Activated CD4-positive, alpha-beta T cell treated with anti-CD3 and anti-CD28 coated beads, Interleukin-2, Interleukin-4, amounts not matched to agents 100 ng/mL and 50 ng/mL, durations not matched to agents 16 hours and 8 hours (primary cell): ENCODE data around the gene TMTC2.

Experiments
- DNase-seq: peaks from one replicate; pipeline ENCODE4 v3.0.0-alpha.2; 2020; ENCODE audit warnings: low spot score

The TMTC2 gene

DNA sequence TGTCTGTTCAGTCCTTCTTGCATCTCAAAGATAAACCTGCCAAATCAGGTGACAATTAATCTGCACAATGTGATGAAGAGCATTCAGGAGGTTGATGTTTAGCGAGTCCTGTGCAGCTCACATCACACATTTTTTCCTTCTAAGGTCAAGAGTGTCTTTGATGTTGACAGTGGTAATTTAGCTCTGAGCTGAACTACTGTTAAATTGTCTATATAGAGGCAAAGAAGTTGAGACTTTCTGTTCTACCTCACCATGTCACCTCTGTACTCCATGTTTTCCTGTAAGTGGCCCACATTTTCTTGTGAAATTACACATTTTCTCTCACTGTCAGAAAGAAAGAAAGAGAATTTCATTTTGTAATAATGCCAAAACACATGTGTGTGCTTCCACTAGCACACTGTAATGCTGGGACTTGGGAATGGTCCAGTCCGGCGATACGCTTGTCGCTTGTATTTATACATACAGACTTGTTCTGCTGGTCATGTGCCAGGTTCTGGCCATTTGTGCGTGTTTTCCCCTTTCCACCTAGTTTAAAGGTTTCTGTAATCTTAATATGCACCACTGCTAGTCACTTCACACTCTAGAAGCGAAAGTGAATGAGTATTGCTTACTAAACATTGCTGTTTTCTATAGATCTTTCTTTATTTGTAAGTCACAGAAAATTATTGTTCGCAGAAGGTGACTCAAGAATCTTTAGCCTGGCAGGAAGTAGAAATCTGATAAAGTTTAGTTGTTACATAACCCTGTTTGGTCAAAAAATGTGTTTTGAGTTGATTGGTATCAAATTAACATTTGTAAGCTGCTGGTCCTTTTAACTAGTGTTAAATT, 328.9 kb downstream of the TMTC2 start:
- no peak for DNase-seq

DNA sequence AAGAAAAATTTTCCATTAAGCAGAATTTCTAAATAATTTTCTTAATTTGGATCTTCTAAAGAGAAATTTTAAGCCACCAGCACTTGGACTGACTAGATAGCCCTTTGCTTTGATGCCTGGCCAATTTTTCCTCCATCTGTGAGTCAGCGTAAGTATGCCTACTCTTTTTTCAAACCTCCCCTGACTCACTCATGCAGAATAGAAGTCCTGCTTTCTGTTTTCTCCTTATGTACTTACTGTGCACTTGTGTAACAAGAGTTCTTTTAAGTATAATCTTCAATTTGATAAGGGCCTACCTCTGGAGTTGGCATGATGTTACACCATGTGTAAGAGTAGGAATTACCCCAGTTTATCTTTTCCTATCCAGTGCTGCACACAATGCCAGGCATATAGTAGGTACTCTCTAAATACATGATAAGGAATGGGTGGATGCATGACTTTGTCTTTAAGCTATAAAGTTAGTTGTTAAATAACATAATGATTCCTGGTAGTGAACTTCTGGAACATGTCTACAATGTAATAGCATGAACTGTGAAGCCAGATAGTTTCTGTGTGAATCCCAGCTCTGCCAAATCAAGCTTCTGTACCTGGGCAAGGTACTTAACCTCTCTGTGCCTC, 329.6 kb downstream of the TMTC2 start:
- DNase-seq = peak; percentile 6

DNA sequence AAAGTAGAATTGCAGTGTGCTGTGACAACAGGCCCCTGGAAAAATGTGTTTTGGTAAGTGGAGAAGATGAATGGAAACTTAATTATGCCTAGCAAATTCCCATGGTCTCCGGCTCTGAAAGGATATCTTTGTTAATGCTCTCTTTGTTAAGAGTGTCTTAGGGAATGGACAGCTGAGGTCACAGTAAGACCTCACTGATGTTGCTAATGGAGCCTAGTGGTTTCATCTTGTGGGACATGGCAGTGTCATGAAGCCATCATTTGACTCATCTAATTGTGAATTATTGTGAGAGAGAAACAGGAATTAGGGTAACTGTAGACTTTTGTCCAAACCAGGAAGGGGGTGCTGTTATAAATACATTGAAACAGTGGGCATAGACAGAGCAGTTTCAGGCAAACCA, 330.3 kb downstream of the TMTC2 start:
- DNase-seq = no peak

DNA sequence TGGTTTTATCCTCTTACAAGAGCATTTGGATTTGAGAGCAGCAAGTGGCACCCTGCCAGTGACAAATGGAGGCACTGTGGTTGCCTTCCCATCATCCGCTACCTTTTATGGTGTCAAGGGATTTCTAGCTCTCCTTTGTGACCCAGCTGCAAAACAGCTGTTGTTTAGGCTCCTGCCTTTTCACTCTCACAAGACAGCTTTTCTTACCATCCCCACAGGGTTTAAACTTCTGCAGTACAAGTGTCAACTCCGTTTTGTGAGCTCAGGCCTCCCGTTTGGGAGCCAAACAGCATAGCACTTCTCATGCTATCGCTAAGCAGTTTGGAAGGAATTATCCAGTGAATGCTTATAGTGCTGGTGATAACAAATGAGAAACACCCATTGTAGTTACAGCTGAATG, 331.4 kb downstream of the TMTC2 start:
- no peak for DNase-seq

DNA sequence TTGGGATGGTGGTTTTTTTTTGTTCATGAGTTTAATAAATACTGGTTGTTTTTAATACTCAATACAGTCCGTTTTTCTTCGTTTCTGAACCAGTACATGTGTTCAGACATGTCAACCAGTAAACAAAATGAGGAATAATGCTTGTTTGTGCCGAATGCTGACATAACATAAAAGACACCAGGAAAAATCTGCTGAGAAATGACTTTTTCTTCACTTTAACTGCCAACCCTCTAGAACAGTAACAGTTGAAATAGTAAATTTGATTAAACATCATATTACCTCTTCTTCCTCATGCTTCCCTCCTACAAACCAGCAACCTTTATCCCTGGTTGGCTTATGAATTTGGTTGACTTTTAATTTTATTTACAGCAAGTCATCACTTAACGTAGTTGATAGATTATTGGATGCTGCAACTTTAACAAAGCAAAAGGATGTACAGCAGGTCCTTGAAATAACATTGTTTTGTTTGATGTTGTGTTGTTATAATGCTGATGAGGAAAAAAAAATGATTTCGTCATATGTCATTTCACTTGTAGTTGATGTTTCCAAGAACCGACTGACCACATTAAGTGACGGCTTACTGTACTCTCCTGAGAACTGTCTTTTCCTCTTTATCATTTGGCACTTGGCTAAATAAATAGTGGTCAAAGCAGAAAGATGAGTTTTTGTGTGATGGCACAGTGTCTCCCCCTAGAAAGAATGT, 340.5 kb downstream of the TMTC2 start:
- no peak for DNase-seq

DNA sequence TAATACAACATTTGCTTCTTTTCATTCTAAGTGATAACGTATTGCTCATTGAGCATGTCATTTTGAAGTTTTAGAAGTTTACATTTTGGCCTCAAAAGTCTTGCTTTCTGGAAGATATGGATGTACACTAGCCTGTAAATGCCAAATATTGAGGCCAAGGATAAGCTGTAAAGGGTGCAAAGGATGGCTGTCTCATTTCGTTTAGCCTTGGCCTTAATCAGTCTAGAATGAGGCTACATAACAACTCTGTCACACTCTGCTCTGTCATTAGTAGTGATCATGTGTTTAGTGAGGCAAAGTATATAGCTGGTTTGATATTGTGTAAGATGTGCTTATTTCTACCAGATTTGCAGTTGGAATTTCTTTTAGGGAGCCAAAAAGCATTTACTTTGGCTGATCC, 344.5 kb downstream of the TMTC2 start:
- DNase-seq = no peak

DNA sequence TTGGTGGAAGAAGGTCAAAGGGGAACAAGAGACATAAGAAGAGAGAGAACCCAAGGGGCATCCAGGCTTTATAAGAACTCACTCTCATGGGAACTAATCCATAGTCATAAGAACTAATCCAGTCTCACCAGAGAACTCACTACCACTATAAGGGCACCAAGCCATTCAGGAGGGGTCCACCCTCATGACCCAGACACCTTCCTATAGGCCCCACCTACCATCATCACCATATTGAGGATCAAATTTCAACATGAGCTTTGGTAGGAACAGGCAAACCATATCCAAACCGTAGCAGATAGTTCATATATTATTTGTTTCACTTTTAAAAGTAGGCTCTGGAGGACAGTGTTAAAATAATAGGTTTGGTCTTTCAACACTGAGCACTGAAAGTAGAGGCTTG, 350.1 kb downstream of the TMTC2 start:
- DNase-seq = no peak

DNA sequence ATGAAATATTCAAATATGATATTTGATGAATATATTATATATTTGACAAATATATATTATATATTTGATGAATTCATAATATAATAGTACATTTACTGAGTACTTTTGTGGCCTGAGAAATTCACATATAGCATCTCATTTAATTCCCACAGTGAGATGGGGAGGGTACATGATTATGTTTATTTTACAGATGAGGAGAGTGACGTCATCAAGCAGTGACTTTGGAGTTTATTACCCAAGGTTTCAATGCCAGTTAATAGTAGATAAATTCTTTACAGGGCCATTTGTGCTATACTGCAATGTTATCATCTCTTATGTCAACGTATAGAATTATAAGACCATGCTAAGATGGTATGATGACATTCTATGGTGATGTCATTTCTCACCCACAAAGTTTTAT, 352.7 kb downstream of the TMTC2 start:
- DNase-seq = no peak

DNA sequence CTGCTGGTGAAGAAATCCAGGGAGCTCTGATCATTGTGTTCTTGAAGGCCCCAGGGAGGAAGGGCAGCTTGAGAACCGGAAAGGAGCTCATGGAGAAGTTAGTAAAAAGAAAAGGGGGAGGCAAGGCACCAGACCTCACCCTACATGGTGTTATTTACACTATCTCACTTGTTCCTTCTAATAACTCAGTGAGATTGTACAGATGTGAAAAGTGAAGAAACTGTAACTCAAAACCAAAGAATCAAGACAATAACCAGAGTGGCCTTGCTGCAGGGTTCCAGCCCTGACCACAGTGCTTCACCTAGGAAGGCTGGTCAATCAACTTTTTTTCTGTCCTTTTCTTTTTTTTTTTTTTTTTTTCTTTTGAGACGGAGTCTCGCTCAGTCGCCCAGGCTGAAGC, 353.6 kb downstream of the TMTC2 start:
- DNase-seq = no peak

DNA sequence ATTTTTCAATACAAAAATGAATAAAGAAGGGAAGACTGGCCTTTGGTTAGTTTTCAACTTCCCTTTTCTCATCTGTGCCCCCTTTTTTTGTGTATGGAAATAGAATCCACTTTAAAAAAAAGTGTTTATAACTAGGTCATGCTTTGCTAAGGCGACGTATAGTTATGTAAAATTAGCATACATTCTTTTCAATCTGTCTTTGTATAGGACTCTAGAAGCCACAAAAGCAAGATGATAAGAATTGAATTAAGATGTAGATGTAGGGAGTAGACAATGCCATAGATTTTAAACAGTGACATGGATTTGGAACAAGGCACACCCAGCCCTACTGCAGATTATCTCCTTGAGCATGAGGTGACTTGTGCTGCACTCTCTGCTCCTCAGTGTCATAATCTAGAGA, 354.3 kb downstream of the TMTC2 start:
- no peak for DNase-seq

DNA sequence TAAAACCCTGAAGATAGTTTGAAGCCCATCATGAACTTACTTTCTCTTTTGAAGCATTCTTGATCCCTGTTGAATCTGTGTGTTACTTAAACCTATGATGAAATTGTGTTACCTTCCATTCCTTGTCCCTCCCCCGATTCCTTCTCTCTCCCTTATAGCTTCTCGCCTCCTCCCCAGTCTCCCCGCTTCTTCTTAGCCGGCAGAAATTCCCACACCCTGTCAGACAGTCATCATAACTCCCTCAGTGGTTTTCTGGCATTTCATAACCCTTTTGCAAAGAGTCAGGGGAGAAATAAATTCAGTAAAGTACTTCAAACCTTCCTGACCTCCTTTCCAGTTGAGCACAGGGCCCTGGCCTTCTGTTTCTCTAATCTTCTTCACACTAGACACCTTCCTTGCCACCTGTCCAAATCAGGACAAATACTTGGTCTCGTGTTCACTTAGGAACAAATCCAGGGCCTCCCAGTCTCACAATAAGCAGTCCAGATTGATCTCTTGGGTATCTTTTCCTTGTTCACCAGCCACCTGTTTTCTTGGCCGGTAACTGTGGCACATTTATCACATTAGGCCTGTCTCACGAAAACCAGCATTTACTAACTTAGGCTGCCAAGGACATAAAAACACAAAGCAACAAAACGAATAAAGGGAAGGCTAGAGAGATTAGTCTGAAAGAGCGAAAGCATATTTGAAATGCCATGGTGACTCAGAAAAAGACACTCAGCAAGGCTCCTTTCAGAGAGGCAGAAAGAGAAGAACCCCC, 355.9 kb downstream of the TMTC2 start:
- no peak for DNase-seq

DNA sequence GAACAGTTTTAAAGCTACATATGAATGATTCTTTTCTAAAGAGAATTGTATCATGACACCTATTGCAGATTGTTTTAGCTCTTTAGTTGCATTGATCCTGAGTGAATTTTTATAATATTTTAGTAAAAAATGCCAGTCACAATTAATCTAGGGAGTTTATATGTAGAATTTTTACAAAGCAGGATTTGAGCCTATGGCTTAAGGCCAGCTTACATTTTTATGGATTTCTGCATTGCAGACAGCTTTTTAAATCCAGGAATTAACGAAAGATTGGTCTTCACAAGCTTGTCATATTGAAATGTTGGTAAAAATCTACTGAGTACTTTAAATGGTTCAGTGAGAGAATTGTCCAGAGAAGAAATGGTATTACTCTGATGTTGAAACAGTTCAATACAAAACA, 358.0 kb downstream of the TMTC2 start:
- DNase-seq = no peak

DNA sequence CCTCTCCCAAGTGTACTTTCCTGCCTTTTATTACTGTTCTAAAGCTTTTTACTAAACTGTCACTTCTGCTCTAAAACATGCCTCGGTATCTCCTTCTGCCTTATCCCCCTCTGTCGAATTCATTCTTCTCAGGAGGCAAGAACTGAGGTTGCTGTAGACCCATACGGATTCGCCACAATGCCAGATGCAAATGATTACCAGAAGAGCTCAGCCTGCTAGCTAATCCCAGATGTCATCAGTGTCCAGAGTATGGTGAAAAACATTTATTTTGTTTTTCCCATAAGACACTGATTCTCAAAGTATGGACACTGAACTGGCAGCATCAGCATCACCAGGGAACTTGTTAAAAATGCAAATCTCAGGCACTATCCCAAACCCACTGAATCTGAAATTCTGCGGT, 359.3 kb downstream of the TMTC2 start:
- no peak for DNase-seq

DNA sequence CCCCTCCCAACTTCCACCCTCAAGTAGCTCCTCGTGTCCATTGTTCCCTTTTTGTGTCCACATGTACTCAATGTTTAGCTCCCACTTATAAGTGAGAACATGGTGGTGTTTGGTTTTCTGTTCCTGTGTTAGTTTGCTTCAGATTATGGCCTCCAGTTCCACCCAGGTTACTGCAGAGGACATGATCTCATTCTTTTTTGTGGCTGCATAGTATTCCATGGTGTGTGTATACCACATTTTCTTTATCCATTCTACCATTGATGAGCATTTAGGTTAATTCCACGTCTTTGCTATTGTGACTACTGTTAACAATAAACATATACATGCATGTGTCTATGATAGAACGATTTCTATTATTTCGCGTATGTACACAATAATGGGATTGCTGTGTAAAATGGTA, 362.6 kb downstream of the TMTC2 start:
- no peak for DNase-seq

DNA sequence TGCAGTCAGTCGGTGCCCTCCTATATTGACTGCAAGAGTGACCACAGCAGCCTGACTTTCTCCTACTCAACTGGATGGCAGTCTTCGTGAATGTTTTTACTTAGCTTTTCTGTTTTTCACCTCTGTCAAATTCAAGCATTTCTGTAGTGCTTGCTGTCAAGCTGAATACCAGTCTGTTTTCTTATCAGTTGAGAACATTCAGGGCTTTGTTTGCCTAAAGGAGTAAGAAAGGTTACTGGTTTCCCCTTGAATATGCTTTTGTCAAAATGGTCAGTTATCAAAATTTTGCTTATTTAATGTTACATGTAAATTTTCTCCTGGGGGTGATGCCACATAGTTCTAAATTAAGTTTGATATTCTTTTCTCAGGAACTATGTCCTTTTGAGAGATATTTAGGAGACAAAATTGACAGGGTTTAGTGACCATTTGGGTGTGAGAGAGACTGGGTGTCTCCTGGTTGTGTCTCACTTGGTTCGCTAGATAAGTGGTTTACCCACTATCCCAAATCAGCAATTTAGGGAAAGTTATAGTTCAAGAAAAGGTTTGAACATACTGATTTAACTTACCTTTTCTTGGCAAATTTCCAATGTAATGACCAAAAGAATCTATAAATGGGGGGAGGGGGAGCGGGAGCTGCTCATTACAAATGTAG, 366.3 kb downstream of the TMTC2 start:
- no peak for DNase-seq

DNA sequence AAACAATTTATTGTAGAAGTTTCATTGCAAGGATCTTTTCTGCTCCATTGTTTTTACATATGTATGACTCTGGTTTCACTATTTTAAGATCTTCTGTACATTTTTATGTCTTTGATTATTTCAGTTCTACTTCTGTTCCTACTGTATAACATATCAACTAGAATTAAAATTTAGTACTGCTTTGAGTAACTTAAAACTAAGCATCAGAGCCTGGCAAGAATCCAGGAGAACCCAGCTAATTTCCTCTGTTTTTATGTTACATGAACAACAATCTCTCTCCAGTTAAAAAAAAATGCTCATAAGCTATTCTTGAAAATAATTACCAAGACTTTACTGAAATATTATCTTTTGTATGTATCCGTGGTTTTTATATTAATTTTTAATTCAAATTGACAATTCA, 370.7 kb downstream of the TMTC2 start:
- DNase-seq = no peak

DNA sequence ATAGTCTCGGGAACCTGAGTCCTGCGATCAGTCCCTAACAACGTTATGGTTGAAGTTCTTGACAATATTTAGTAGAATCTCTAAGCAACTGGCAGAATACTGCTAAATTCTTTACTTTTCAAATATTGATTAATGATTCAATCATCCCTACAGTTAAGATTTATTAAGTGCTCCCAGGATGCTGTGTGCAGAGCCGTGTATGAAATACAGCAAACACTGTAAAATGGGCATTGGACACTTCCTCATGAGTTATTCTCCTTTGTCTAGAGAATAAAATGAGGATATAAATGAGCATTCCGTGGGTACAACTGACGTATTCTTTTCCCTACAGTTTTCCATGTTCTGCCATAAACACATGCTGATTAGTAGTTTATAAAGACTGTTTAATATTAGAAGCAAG, 372.4 kb downstream of the TMTC2 start:
- no peak for DNase-seq

DNA sequence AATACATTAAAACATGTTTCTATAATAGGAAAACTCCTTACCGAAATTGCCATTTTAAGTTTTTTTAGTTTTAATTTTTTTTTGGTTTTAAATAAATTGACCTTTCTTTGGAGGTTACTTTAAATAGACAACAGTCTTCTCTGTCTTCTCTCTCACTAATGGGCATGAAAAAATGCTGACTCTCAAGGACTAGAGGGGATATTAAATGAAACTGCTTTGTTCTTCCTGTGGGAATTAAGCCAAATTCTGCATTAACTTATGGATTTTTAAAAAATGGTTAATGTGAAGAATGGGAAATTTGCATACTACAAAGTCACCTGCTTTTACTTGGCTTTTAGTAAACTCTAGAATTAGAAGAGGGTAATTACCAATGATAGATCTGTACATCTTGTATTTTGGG, 378.9 kb downstream of the TMTC2 start:
- no peak for DNase-seq

DNA sequence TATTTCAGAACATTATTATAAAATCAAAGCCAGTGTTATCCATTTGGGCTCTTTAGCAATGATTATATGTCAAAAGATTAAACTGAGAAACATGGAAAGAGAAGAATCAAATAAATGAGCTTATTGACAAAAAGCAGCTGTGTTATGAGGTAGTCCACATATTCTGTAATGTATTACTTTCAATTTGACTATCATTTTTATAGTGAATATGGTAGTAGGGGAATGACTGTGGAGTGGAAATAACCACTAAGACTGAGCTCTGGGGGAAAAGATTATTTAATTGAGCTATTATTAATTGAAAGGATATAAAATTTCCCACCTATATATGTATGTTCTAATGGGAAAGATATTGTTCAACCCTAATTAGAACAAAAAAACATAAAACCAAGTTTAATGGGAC, 381.3 kb downstream of the TMTC2 start:
- DNase-seq = no peak

DNA sequence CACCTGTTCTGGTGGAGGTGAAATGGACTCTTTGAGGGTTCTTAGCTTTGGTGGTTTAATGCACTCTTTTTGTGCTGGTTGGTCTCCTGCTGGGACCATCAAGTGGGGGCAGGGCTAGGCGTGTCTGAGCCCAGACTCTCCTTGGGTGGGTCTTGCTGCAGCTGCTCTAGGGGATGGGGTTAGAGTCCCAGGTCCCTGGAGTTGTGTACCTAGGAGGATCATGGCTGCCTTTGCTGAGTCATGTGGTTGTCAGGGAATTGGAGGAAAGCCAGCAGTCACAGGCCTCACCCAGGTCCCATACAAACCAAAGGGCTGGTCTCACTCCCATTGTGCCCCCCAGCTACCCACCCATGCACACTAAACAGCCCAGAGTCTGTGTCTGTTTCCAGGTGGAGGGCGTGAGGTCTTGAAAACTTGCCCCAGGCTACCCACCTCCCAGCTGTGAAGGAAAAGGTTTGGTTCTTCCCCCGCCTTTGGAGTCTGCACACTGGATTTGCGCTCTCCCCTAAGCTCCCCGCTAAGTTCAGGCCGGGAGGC, 387.7 kb downstream of the TMTC2 start:
- no peak for DNase-seq

DNA sequence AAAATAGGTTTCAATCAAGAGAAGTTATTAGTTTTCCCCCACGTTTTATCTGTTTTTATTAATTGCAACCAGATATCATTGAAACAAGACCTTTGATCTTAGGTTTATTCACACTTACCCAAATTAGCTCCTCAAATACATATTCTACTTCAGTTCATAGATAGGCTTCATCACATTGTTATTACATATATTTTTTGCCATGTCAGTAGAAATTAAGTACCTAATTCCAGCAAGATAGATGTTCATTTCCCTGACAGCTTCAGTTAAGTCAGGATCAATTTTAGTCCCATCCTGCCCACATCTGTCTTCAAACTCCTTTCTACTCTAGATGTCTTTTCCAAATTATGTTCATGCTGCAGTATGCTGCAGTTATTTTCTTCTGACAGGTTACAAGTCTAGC, 388.8 kb downstream of the TMTC2 start:
- no peak for DNase-seq

DNA sequence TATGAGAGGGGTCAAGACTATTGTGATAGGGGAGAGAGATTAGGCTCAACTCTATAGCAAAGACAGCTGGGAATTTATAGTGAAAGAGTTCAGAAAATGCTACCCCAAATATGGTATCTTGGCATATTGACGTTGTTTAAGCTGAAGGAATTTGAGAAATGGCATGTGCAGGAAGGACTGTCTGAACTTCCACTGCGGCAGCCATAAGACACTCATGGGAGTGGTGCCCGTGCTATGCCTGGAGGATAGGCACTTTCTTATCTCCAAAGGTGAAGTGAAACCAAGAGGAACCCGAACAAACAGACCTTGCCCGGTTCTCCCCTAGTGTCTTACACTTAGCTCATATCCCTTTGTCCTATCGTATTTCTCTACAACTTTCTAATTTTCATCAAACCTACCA, 390.3 kb downstream of the TMTC2 start:
- DNase-seq = no peak
